Activated CD4-positive, alpha-beta T cell treated with anti-CD3 and anti-CD28 coated beads for 36 hours (primary cell): ENCODE results near the gene NTM. TPM values are rescaled to one million over a fixed set of nuclear protein-coding genes. Genes with fewer than 3 reads are reported as not detected.

Experiments used
- ATAC-seq: fragments of 200-7000 bp; cut with Tn5 transposase; one replicate; pipeline ENCODE4 v1.10.0; 2021; ENCODE audit warnings: mild to moderate bottlenecking, moderate library complexity
- CTCF ChIA-PET: fragments of 350-600 bp; sonication (Branson Sonifier 250); formaldehyde crosslinking; loops from one replicate; lab custom pipeline; 2021; ENCODE audit warnings: antibody characterized with exemption; lab: Charles Lee
- POLR2A ChIA-PET: fragments of 350-600 bp; sonication (Branson Sonifier 250); formaldehyde crosslinking; loops from one replicate; lab custom pipeline; 2021; ENCODE audit warnings: antibody characterized with exemption, inconsistent platforms; lab: Charles Lee
- DNase-seq: peaks from one replicate; pipeline ENCODE4 v3.0.0-alpha.2; 2020
- H3K27ac Mint-ChIP-seq: one replicate; pipeline ENCODE4 v1.8.0; 2021; ENCODE audit warnings: mixed read lengths
- H3K27me3 Mint-ChIP-seq: one replicate; pipeline ENCODE4 v1.8.0; 2021; ENCODE audit warnings: mixed read lengths
- H3K36me3 Mint-ChIP-seq: one replicate; pipeline ENCODE4 v1.8.0; 2021; ENCODE audit warnings: low read depth, mixed read lengths
- H3K4me1 Mint-ChIP-seq: one replicate; pipeline ENCODE4 v1.8.0; 2021; ENCODE audit warnings: mixed read lengths
- H3K4me3 Mint-ChIP-seq: one replicate; pipeline ENCODE4 v1.8.0; 2021; ENCODE audit warnings: mild to moderate bottlenecking, moderate library complexity, mixed read lengths
- H3K9me3 Mint-ChIP-seq: one replicate; pipeline ENCODE4 v1.8.0; 2021; ENCODE audit warnings: low read depth, mixed read lengths
- intact Hi-C, 2 experiments: fragments of 100-400 bp; cut with DNase I in 1 of 2; cut with micrococcal nuclease in 1 of 2; formaldehyde crosslinking; loops; one replicate each; pipeline versions ENCODE4 v1.14.2 to v1.15.1; 2022 to 2024; cut with DNase I, micrococcal nuclease
- total RNA-seq, 2 experiments: library from RNA; stranded (reverse); gene quantifications; one replicate each; pipeline ENCODE4 v1.2.3, GENCODE V29; 2021

The NTM gene
- total RNA-seq, 2 experiments from 2014 or later: not detected

DNA sequence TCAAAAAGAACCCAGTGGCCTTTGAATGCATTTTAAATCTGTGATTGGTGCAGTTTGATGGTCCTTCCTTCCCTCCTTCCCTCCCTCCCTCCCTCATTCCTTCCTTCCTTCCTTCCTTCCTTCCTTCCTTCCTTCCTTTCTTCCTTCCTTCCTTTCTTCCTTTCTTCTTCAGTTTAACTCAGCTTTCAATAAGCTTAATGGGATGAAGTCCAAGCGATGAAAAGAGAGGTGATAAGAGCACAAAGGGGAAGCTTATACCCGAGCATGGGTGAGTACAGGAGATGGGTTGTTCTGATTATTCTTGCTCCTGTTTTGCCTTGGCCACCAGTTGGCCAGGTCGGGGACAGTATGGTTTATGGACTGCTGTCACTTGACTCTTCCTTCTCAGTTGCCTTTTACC, 605.6 kb downstream of the NTM start:
- Mint-ChIP-seq H3K9me3 (no peaks in the 10 kb centered on the region), H3K27ac (no peak overlapping the region), H3K4me3 (no peak overlapping the region), H3K4me1 (no peaks in the 10 kb centered on the region), H3K27me3 (no peaks in the 10 kb centered on the region), H3K36me3 (no peaks in the 10 kb centered on the region)
- ChIA-PET POLR2A (no interaction called here), CTCF (no interaction called here)
- ATAC-seq (no peak), DNase-seq (no peak)
- intact Hi-C loops: no loop called here

DNA sequence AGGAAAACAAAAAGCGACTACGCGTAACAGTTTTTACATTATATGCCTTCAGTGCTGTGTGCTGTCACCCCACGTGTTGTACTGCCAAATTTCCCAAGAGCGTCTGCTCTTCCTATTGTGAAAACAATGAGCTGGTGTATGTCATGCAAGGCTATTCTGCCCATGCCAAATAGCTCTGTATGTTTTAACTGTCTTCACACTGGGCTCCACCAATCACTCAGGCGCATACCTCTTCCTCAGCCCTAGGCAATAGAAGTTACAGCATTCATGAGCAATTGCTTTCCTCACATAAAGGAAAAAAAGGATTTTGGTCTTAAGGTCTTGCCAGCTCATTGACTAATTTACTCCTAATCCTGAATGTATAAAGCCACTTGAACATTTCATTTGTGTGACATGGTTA, 606.8 kb downstream of the NTM start:
- Mint-ChIP-seq H3K36me3 (no peaks in the 10 kb centered on the region), H3K27me3 (no peaks in the 10 kb centered on the region), H3K4me3 (no peak overlapping the region), H3K27ac (no peak overlapping the region), H3K4me1 (no peaks in the 10 kb centered on the region), H3K9me3 (no peaks in the 10 kb centered on the region)
- intact Hi-C loops: no loop called here
- DNase-seq: no peak
- no peak for ATAC-seq
- CTCF ChIA-PET: interaction anchor here (0.5 to 0.6 kb wide), 2 partner anchors 127 to 218 kb away, joined by 3 to 4 read pairs; no protein-coding TSS in a partner anchor
- POLR2A ChIA-PET: no interaction called here

DNA sequence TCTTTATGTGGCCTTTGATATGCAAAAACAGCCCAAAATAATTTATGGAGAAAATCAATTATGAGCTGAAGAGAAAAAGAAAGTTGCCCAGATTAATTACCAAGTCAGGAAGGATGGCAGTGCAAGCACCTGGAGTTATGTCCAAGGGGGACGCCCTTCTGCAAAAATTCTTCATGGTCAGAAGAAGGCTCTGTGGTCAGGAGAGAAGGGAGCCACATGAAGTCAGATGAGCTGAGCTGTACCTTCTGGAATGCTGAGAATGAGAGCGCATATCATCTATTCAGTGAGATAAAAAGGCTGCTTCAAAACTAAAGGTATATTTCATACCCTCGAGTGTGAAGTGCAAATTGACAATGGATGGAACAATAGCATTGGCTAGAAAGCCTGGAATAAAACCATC, 607.4 kb downstream of the NTM start:
- ATAC-seq (no peak), DNase-seq (no peak)
- Mint-ChIP-seq H3K27ac (no peak overlapping the region), H3K4me3 (no peak overlapping the region), H3K36me3 (no peaks in the 10 kb centered on the region), H3K27me3 (no peaks in the 10 kb centered on the region), H3K9me3 (no peaks in the 10 kb centered on the region), H3K4me1 (no peaks in the 10 kb centered on the region)
- CTCF ChIA-PET: interaction anchor here (0.5 to 0.6 kb wide), 2 partner anchors 127 to 1473 kb away, joined by 3 to 4 read pairs; no protein-coding TSS in a partner anchor
- intact Hi-C loops: no loop called here
- POLR2A ChIA-PET: no interaction called here

DNA sequence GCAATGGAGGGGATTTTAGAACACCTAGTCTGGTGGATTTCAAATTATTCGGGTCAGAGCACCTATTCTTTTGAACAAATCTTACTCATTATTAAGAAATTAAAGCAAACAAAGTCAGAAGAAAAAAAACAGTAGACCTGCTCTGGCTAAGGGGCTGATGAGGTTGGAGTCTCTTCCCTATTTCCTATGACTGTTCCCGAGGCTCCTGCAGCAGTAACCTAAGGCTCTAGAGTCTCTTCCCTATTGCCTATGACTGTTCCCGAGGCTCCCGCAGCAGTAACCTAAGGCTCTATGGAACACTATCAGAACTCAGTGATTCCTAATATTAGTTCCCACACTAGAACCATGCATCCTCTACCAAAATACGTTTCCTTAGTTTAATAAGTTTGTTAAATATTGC, 607.9 kb downstream of the NTM start:
- Mint-ChIP-seq H3K27me3 (no peaks in the 10 kb centered on the region), H3K9me3 (no peaks in the 10 kb centered on the region), H3K4me1 (no peaks in the 10 kb centered on the region), H3K36me3 (no peaks in the 10 kb centered on the region), H3K27ac (no peak overlapping the region), H3K4me3 (no peak overlapping the region)
- intact Hi-C loops: no loop called here
- no peak for ATAC-seq
- POLR2A ChIA-PET: no interaction called here
- CTCF ChIA-PET: interaction anchor here (0.5 kb wide), 1 partner anchor 1472 kb away, joined by 4 read pairs; no protein-coding TSS in a partner anchor
- no peak for DNase-seq

DNA sequence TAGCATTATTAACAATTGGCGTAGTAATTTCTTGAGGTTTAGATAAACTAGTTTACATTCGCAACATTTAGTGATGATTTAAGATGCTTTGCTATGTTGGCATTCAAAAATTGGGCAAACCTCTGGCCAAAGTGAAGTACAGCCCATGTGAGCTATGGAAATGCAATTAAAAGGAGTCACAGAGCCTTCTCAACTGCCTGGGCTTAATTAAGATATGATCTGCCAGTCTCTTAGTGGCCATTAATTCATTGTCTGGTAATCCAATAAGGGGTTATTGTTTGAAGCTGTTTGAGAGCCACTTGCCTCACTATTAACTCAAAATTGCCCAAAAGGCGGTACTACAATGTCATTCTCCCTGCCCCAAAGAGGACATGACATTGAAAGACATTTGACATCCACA, 608.9 kb downstream of the NTM start:
- no peak for ATAC-seq
- Mint-ChIP-seq H3K4me3 (no peak overlapping the region), H3K4me1 (no peaks in the 10 kb centered on the region), H3K36me3 (no peaks in the 10 kb centered on the region), H3K9me3 (no peaks in the 10 kb centered on the region), H3K27me3 (no peaks in the 10 kb centered on the region), H3K27ac (no peak overlapping the region)
- POLR2A ChIA-PET: no interaction called here
- DNase-seq: no peak
- intact Hi-C loops: no loop called here
- CTCF ChIA-PET: no interaction called here

DNA sequence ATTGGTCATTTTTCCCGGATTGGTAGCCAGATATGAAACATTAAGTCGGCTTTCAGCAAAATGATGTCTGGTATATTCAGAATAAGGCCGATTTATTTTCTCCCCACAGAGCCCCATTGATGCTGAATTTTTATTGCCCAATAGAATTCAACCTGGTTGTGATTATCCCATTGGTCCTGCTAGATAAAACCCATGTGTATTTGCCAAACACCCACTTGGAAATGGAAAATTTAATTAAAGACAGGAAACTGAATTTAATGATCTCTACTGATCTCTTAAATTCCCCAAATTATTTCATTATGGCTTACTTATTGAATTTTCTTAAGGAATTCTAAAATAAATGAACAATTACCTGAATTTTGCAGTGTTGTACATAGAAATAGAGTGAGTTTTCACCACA, 609.8 kb downstream of the NTM start:
- H3K4me1 Mint-ChIP-seq: no peaks in the 10 kb centered on the region
- H3K27ac Mint-ChIP-seq: no peak overlapping the region
- ChIA-PET CTCF (no interaction called here), POLR2A (no interaction called here)
- DNase-seq (no peak), ATAC-seq (no peak)
- H3K9me3 Mint-ChIP-seq: no peaks in the 10 kb centered on the region
- H3K27me3 Mint-ChIP-seq: no peaks in the 10 kb centered on the region
- H3K36me3 Mint-ChIP-seq: no peaks in the 10 kb centered on the region
- intact Hi-C loops: no loop called here
- H3K4me3 Mint-ChIP-seq: no peak overlapping the region

DNA sequence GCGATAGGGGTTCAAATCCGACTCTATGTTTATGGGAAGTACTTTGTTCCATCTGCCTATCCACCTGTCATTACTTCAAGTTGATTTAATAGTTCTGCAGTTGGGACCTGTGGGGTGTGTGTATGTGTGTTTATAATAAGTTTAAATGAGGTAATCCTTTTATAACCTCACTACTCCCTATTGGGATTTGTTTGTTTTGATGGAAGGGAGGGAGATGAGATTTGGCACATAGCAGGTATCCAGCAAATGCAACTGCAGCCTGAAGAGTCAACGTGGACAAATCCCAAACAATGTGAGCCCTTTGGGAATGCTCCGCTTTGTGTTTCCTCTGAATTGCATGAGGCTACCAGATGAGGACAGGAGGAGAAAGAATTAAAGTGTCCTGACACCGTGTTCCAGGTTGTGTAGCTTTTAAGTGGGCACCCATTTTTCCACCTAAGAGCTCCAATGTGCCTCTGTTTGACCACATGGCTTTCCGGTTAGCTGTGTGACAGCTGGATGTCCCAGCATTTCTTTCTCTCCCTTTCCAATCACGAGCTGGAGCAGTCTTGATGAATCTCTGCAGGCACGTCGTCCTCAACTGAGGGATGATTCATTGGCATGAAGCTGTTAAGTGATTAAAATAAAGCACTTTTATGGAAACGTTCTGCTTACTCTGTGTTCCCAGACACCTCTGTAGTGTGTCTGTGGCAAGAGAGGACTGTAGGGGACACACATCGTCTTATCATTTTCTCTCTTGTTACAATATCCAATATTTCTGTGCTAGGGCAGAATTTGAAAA, 610.7 kb downstream of the NTM start:
- no peaks in the 10 kb centered on the region for H3K27me3 Mint-ChIP-seq
- DNase-seq (no peak), ATAC-seq (no peak)
- intact Hi-C loops: no loop called here
- CTCF ChIA-PET: interaction anchor here (0.6 kb wide), 1 partner anchor 401 kb away, joined by 3 read pairs; no protein-coding TSS in a partner anchor
- H3K4me1 Mint-ChIP-seq: no peaks in the 10 kb centered on the region
- H3K36me3 Mint-ChIP-seq: no peaks in the 10 kb centered on the region
- H3K4me3 Mint-ChIP-seq: no peak overlapping the region
- peaks cover 4% of the 10 kb centered on the region for H3K9me3 Mint-ChIP-seq
- no peak overlapping the region for H3K27ac Mint-ChIP-seq
- POLR2A ChIA-PET: no interaction called here

DNA sequence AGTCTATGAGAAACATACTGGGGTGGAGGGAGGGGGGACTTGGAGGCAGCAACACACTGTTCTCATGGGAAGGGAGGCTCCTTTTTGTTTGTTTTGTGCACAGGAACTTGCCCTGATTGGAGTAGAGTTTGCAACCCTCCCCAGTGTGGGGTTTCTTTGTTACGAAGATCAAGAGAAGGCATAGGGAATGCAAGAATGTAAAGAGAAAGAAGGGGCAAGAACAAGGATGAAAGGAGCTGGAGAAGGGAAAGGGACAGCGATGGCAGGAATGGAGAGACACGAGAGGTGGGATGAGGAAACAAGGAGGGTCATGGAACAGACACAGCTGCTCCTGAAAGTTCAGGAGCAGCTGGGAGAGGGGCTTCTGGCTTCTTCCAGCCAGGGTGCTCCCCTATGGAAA, 611.7 kb downstream of the NTM start:
- intact Hi-C loops: no loop called here
- Mint-ChIP-seq H3K27ac (no peak overlapping the region), H3K4me3 (no peak overlapping the region), H3K4me1 (no peaks in the 10 kb centered on the region), H3K36me3 (no peaks in the 10 kb centered on the region), H3K27me3 (no peaks in the 10 kb centered on the region), H3K9me3 (peaks cover 4% of the 10 kb centered on the region)
- ChIA-PET CTCF (no interaction called here), POLR2A (no interaction called here)
- DNase-seq: no peak
- no peak for ATAC-seq

DNA sequence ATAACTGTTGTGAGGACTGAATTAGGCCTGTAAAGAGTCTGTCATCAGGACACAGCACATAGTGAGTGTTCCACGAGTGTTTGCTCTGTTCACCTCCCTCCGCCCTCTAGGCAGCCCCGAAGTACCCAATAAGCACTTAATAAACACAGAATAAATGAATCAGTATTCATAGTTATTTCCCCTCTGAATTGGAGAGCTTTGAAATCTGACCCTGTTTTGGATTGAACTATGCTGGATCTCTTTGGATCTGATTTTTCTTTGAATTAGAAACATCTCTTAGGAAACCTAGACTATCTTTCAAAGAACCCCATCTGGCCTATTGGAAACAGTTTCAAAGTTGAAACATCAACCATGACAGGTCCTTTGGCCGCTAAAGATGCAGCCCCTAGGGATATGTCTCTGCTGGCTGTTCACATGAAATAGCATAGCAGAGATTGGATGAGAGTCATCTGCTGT, 615.5 kb downstream of the NTM start:
- CTCF ChIA-PET: no interaction called here
- Mint-ChIP-seq H3K36me3 (no peaks in the 10 kb centered on the region), H3K4me1 (no peaks in the 10 kb centered on the region), H3K27ac (no peak overlapping the region), H3K4me3 (no peak overlapping the region), H3K9me3 (peaks cover 4% of the 10 kb centered on the region), H3K27me3 (peaks cover 3% of the 10 kb centered on the region)
- DNase-seq (no peak), ATAC-seq (no peak)
- intact Hi-C loops: no loop called here
- POLR2A ChIA-PET: no interaction called here

DNA sequence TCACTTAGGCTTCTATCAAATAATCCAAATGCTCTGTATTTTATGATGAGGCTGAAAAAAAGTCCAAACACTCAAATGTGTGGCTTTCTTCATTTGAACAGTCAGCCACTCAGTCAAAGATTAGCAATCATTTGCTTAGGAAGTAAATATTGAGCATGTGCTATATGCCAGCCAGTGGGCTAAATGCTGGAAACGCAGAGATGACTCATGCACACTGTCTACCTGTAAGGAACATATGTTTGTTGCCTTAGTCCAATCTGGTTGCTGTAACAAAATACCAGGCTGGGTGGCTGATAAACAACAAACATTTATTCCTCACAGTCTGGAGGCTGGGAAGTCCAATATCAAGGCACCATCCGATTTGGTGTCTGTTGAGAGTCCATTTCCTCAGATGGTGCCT, 617.3 kb downstream of the NTM start:
- H3K9me3 Mint-ChIP-seq: peaks cover 4% of the 10 kb centered on the region

DNA sequence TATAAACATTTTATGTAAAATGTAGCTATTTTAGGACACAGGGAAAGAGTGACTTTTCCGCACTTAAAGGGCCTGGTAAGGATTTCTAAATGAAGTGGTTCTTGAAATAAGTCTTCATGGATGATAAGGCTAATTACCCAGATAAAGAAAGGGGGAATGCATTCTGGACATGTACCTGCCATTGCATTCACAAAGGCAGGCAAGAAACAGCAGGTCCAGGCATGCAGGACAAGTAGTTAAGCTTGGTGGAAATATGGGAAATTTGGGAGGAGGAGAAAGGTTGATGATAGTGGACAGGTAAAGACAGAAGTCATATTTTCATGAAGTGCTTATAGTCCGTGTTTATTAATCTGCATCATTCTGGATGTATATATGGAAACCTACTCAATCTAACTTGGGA, 621.2 kb downstream of the NTM start:
- peaks cover 3% of the 10 kb centered on the region for H3K27me3 Mint-ChIP-seq
- POLR2A ChIA-PET: no interaction called here

More for the DNA sequence above, 617.3 kb downstream of the NTM start:
- Mint-ChIP-seq H3K27ac (no peak overlapping the region), H3K27me3 (peaks cover 3% of the 10 kb centered on the region), H3K36me3 (no peaks in the 10 kb centered on the region), H3K4me1 (no peaks in the 10 kb centered on the region), H3K4me3 (no peak overlapping the region)
- ATAC-seq: no peak
- intact Hi-C loops: no loop called here
- ChIA-PET POLR2A (no interaction called here), CTCF (interaction anchor here (0.6 kb wide), 1 partner anchor 587 kb away, joined by 3 read pairs; no protein-coding TSS in a partner anchor)
- DNase-seq: no peak

DNA sequence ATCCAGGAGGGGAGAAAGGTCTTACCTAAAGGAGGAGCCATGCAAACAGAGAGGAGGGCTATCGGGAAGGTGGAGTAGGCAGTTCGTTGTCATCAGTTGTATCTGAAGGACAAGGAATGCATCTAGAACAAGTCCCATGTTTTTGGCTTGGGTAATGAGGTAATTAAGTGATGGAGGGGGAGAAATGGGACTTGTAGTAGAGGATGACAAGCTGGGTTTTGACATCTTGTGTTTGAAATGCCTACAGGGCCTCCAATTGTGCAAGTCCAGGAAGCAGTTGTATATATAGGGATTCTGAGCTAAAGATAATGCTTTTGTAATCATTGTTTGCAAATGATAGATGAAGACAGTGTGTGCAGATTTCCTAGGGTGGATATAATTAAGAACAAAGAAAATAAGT, 622.8 kb downstream of the NTM start:
- ATAC-seq (no peak), DNase-seq (no peak)
- H3K27ac Mint-ChIP-seq: no peak overlapping the region
- no peak overlapping the region for H3K4me3 Mint-ChIP-seq
- H3K36me3 Mint-ChIP-seq: no peaks in the 10 kb centered on the region
- intact Hi-C loops: no loop called here
- H3K9me3 Mint-ChIP-seq: peaks cover 7% of the 10 kb centered on the region
- peaks cover 3% of the 10 kb centered on the region for H3K27me3 Mint-ChIP-seq
- POLR2A ChIA-PET: no interaction called here
- no peaks in the 10 kb centered on the region for H3K4me1 Mint-ChIP-seq
- CTCF ChIA-PET: no interaction called here

More for the DNA sequence above, 621.2 kb downstream of the NTM start:
- H3K4me3 Mint-ChIP-seq: no peak overlapping the region
- H3K9me3 Mint-ChIP-seq: peaks cover 4% of the 10 kb centered on the region
- no peaks in the 10 kb centered on the region for H3K36me3 Mint-ChIP-seq
- intact Hi-C loops: no loop called here
- ATAC-seq: no peak
- no peak for DNase-seq
- CTCF ChIA-PET: no interaction called here
- no peaks in the 10 kb centered on the region for H3K4me1 Mint-ChIP-seq
- H3K27ac Mint-ChIP-seq: no peak overlapping the region
